Naive thymus-derived CD8-positive, alpha-beta T cell (primary cell): ENCODE data around the gene GPR152. TPM values are rescaled to one million over a fixed set of nuclear protein-coding genes. Genes with fewer than 3 reads are reported as not detected.
"Not testable (repeated sequence)": the region's sequence is repeated elsewhere in the genome, so short reads cannot be mapped to it uniquely, and the experiment has no call there.

Experiments used
- ATAC-seq, 2 donors: fragments of 150-1000 bp; cut with Tn5 transposase in 1 of 2; sonication (Bioruptor Pico), chemical (Tn5 transposase) in 1 of 2; 1 replicate in 1 of 2; 2 replicates in 1 of 2; pipeline ENCODE4 v1.10.0; 2021; ENCODE audit warnings: mild to moderate bottlenecking in 2 of 2, moderate library complexity in 2 of 2
- POLR2A ChIA-PET: fragments of 350-600 bp; sonication (Branson Sonifier 250); formaldehyde crosslinking; loops from one replicate; lab custom pipeline; 2021; ENCODE audit warnings: antibody characterized with exemption; lab: Charles Lee
- DNase-seq, 10 donors: peaks; one replicate each; pipeline versions ENCODE4 v3.0.0 to v3.0.0-alpha.2; 2020 to 2022
- H3K27ac Mint-ChIP-seq, 10 donors: one replicate each; pipeline ENCODE4 v1.8.0; 2020 to 2022; ENCODE audit warnings: mild to moderate bottlenecking in 10 of 10, mixed read lengths in 10 of 10, moderate library complexity in 4 of 10, inconsistent platforms in 1 of 10
- H3K27me3 Mint-ChIP-seq, 5 donors: one replicate each; pipeline ENCODE4 v1.8.0; 2021 to 2022; ENCODE audit warnings: mixed read lengths in 5 of 5
- H3K36me3 Mint-ChIP-seq, 3 donors: one replicate each; pipeline ENCODE4 v1.8.0; 2020 to 2022; ENCODE audit warnings: mixed read lengths in 3 of 3, mild to moderate bottlenecking in 2 of 3, inconsistent platforms in 1 of 3
- H3K4me1 Mint-ChIP-seq, 4 donors: one replicate each; pipeline ENCODE4 v1.8.0; 2021 to 2022; ENCODE audit warnings: mixed read lengths in 4 of 4
- H3K4me3 Mint-ChIP-seq, 10 donors: one replicate each; pipeline ENCODE4 v1.8.0; 2020 to 2022; ENCODE audit warnings: mild to moderate bottlenecking in 10 of 10, mixed read lengths in 10 of 10, moderate library complexity in 6 of 10, inconsistent platforms in 1 of 10
- H3K9me3 Mint-ChIP-seq, 9 donors: one replicate each; pipeline ENCODE4 v1.8.0; 2020 to 2022; ENCODE audit warnings: mixed read lengths in 9 of 9, mild to moderate bottlenecking in 3 of 9, inconsistent platforms in 1 of 9, moderate library complexity in 1 of 9
- polyA plus RNA-seq, 3 donors: library from polyadenylated mRNA; unstranded; fragments of 300-500 nt; fragmentation: Illumina TruSeq; gene quantifications; one replicate each; pipeline ENCODE4 v1.2.3, GENCODE V29; 2021
- total RNA-seq, 8 experiments: library from RNA in 2 of 8; stranded (reverse) in 2 of 8; gene quantifications; one replicate each; pipeline ENCODE4 v1.2.3 and lab custom pipeline; 2021 to 2026

The GPR152 gene
- total and polyA plus RNA-seq, 5 experiments from 2014 or later = 0.20 to 1.2 (median 0.86) TPM; not detected in 2

DNA sequence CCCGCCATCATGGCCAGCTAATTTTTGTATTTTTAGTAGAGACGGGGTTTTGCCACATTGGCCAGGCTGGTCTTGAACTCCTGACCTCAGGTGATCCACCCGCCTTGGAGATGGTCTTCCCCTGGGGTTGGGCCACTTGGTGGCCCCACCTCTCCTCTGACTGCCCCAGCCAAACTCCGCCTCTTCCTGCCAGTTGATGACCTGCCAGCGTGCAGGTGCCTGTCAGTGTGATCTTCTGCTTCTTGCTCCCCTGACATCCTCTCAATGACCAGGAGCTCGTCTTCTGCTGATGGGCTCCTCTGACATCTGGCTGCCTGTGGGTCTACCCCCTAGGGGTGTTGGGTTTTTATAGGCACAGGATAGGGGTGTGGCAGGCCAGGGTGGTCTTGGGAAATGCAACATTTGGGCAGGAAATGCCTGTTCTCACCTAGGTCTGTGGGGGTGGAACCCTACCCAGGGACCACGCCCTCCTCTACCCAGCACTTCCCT is 33.4 kb upstream of the GPR152 start:
- peaks cover 36 to 69% (median 67%) of the 10 kb centered on the region in 4 donors for H3K4me1 Mint-ChIP-seq
- peak overlapping the region; percentile 77 to 100 (median 89) for H3K4me3 Mint-ChIP-seq
- peaks cover 0 to 41% (median 12%) of the 10 kb centered on the region in 3 donors for H3K36me3 Mint-ChIP-seq
- DNase-seq = peak in 7 of 10 donors; percentile 33 to 73 (median 46)
- POLR2A ChIA-PET = interaction anchor here (0.7 to 9.3 kb wide), 15 partner anchors 9 to 96 kb away, joined by 3 to 176 read pairs (median 22); partner anchors contain the start of genes CARNS1, CDK2AP2, PITPNM1 and PPP1CA
- ATAC-seq, H3K27me3 Mint-ChIP-seq, H3K9me3 Mint-ChIP-seq: not testable (repeated sequence)
- peak overlapping the region; percentile 94 to 100 (median 96) for H3K27ac Mint-ChIP-seq

DNA sequence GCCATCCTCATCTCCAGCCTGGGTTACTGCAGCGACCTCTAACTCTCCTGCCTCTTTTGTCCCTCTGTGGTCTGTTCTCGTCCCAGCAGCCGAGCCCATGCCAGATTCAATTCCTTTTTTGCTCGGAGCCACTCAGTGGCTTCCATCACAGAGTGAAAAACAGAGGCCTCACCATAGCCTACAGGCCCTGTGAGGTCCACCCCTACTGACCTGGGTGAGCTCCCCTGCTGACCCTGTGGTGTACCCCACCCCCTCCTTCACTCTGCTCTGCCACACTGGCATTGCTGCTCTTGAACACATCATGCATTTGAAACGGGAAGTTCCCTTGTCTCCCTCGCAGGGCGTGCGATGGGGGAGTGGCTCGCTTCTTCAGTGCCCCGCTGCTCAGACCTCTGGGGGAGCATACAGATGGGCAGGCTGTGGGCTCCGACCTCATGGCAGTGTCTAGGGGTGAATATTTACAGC is 32.4 kb upstream of the GPR152 start:
- Mint-ChIP-seq H3K27me3 (no peaks in the 10 kb centered on the region), H3K36me3 (peaks cover 0 to 31% (median 12%) of the 10 kb centered on the region in 3 donors), H3K27ac (peak overlapping the region; percentile 96 to 100 (median 99)), H3K4me1 (peaks cover 36 to 68% (median 64%) of the 10 kb centered on the region in 4 donors), H3K4me3 (peak overlapping the region; percentile 86 to 100 (median 98)), H3K9me3 (no peaks in the 10 kb centered on the region)
- ATAC-seq (peak; percentile 3 to 7), DNase-seq (peak; percentile 34 to 71 (median 52))
- POLR2A ChIA-PET = interaction anchor here (0.6 to 9.3 kb wide), 25 partner anchors 11 to 873 kb away, joined by 3 to 176 read pairs (median 10); partner anchors contain the start of genes CARNS1, CDK2AP2, PITPNM1 and POLD4

DNA sequence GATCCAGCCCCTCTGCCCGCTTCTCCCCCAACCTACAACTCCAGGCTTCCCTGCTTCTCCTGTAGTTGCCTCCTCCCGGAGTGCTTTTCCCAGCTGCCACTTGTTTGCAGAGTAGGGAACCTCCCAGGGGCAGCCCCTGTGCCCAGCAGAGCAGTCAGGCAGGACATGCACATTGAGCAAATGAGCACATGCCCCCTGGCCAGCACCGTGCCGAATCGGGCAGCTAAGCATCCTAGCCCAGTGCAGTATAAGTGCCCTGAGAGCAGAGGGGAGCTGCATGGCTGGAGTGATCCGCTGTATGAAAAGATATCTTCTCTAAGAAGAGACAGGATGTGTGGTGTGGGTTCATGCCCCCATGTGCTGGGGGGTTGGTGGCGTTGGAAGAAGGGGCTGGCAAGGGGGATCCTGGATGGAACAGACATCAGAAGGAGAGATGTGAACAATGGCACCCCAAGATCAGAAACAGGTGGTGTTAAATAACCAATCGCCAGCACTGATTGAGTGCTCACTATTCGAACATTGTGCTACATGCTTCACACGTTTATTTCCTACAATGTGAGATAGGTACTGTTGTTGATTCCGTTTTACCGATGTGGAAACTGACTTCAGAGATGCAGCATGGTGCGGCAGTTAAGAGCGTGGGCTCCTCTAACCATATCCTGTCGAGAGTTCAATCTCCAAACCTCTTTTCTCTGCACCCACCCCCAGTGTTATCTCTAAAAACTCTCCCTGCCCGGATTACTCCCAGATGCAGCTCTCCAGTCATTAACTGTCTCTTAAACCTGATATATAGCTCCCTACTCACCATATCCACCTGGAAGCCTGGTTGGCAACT is 31.5 kb upstream of the GPR152 start:
- peak overlapping the region; percentile 96 to 100 (median 99) for H3K27ac Mint-ChIP-seq
- ATAC-seq (peak; percentile 56 to 68), DNase-seq (peak in 8 of 10 donors; percentile 46 to 89 (median 74))
- peak overlapping the region; percentile 86 to 100 (median 98) for H3K4me3 Mint-ChIP-seq
- peaks cover 0 to 26% (median 7%) of the 10 kb centered on the region in 3 donors for H3K36me3 Mint-ChIP-seq
- H3K4me1 Mint-ChIP-seq = peaks cover 34 to 62% (median 59%) of the 10 kb centered on the region in 4 donors
- POLR2A ChIA-PET = interaction anchor here (0.8 to 9.3 kb wide), 30 partner anchors 11 to 244 kb away, joined by 3 to 176 read pairs (median 10); partner anchors contain the start of genes ANKRD13D, CARNS1, CDK2AP2 and PITPNM1
- H3K27me3 Mint-ChIP-seq = no peaks in the 10 kb centered on the region
- no peaks in the 10 kb centered on the region for H3K9me3 Mint-ChIP-seq

GRCh38 chr11:67482827-67483798 is 30.6 kb upstream of the GPR152 start, which contains the start of gene AIP:
Gene AIP, plus strand, starts transcription at chr11:67483026. Its CDS starts 133 bp downstream, at chr11:67483159.
- no peaks in the 10 kb centered on the region for H3K9me3 Mint-ChIP-seq
- peak within 1 kb of the TSS; percentile 96 to 100 (median 99) for H3K27ac Mint-ChIP-seq
- peaks cover 0 to 18% (median 6%) of the 10 kb centered on the region in 3 donors for H3K36me3 Mint-ChIP-seq
- H3K4me3 Mint-ChIP-seq = peak within 1 kb of the TSS; percentile 86 to 100 (median 98)
- no peaks in the 10 kb centered on the region for H3K27me3 Mint-ChIP-seq
- peak; percentile 75 to 78 for ATAC-seq
- DNase-seq = peak; percentile 90 to 99 (median 97)
- H3K4me1 Mint-ChIP-seq = peaks cover 29 to 56% (median 53%) of the 10 kb centered on the region in 4 donors
- POLR2A ChIA-PET = interaction anchor here (0.7 to 9.3 kb wide), 30 partner anchors 9 to 242 kb away, joined by 3 to 176 read pairs (median 10); partner anchors contain the start of genes ANKRD13D, CARNS1, CDK2AP2 and PITPNM1

DNA sequence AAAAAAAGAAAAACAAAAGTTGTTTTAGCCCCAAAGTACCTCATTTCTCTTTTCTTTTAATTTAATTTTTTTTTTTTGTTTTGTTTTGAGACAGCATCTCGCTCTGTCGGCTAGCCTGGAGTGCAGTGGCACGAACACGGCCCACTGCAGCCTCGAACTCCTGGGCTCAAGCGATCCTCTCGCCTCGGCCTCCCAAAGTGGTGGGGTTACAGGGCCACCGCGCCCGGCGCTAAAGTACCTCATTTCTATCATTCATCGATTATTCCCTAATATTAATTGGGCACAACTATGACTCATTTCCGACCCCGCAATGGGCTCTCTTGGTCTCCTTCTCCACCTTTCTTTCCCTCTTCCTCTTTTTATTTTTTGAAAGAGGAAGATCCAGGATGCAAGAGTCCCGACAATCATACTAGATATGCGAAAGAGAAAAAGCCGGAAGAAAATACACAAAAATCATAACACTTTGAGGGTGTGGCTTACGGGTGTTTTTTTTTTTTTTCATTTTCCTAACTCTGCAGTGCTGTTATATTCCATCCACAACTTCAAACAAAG is 29.8 kb upstream of the GPR152 start:
- DNase-seq = peak in 1 of 10 donors; percentile 54

DNA sequence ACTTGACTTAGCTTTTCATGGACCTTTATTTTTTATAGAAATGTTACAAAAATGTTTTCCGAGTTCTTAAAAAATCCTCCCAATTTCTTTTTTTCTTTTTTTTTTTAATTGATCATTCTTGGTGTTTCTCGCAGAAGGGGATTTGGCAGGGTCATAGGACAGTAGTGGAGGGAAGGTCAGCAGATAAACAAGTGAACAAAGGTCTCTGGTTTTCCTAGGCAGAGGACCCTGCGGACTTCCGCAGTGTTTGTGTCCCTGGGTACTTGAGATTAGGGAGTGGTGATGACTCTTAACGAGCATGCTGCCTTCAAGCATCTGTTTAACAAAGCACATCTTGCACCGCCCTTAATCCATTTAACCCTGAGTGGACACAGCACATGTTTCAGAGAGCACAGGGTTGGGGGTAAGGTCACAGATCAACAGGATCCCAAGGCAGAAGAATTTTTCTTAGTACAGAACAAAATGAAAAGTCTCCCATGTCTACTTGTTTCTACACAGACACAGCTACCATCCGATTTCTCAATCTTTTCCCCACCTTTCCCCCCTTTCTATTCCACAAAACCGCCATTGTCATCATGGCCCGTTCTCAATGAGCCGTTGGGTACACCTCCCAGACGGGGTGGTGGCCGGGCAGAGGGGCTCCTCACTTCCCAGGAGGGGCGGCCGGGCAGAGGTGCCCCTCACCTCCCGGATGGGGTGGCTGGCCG is 25.0 kb upstream of the GPR152 start:
- H3K36me3 Mint-ChIP-seq, H3K27me3 Mint-ChIP-seq, H3K4me3 Mint-ChIP-seq, DNase-seq, H3K4me1 Mint-ChIP-seq, H3K9me3 Mint-ChIP-seq, ATAC-seq: not testable (repeated sequence)
- POLR2A ChIA-PET = interaction anchor here (0.7 to 1.5 kb wide), 2 partner anchors 27 to 769 kb away, joined by 4 to 5 read pairs; partner anchors contain the start of gene PITPNM1
- H3K27ac Mint-ChIP-seq = peak overlapping the region in 1 of 10 donors; percentile 12

More for the DNA sequence above, 29.8 kb upstream of the GPR152 start:
- peak; percentile 4 to 12 for ATAC-seq
- POLR2A ChIA-PET = interaction anchor here (0.7 to 9.3 kb wide), 31 partner anchors 9 to 210 kb away, joined by 3 to 176 read pairs (median 7); partner anchors contain the start of genes ANKRD13D, CARNS1, CDK2AP2 and PITPNM1
- H3K9me3 Mint-ChIP-seq = no peaks in the 10 kb centered on the region
- peak overlapping the region; percentile 86 to 100 (median 98) for H3K4me3 Mint-ChIP-seq
- H3K27me3 Mint-ChIP-seq = no peaks in the 10 kb centered on the region
- H3K27ac Mint-ChIP-seq = peak overlapping the region; percentile 96 to 100 (median 99)
- peaks cover 26 to 48% (median 45%) of the 10 kb centered on the region in 4 donors for H3K4me1 Mint-ChIP-seq
- H3K36me3 Mint-ChIP-seq = peaks cover 0 to 10% (median 3%) of the 10 kb centered on the region in 3 donors

GRCh38 chr11:67476692-67477091 is 24.2 kb upstream of the GPR152 start:
- not testable (repeated sequence) for ATAC-seq, H3K4me3 Mint-ChIP-seq, H3K27ac Mint-ChIP-seq, H3K36me3 Mint-ChIP-seq, H3K27me3 Mint-ChIP-seq, H3K4me1 Mint-ChIP-seq, DNase-seq, H3K9me3 Mint-ChIP-seq
- POLR2A ChIA-PET = interaction anchor here (0.8 to 10.6 kb wide), 3 partner anchors 41 to 75 kb away, joined by 3 to 235 read pairs (median 3); partner anchors contain the start of genes CARNS1 and PPP1CA

DNA sequence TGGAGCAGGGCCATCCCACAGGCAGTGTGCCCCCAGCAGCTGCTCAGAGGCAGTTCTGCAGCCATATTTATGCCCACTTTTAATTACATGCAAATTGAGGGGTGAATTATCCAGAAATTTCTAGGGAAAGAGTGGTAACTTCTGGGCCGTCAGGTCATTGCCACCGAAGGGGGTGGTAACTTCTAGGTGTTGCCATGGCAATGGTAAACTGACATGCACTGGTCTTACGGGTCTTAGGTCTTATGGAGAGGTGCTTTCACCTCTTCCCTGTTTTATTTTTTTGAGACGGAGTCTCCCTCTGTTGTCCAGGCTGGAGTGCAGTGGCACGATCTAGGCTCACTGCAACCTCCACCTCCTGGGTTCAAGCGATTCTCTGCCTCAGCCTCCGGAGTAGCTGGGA is 20.4 kb upstream of the GPR152 start:
- Mint-ChIP-seq H3K27me3 (no peaks in the 10 kb centered on the region), H3K4me3 (no peak overlapping the region), H3K27ac (peak overlapping the region in 2 of 10 donors; percentile 27 to 43), H3K9me3 (no peaks in the 10 kb centered on the region), H3K4me1 (peaks cover 2 to 15% (median 11%) of the 10 kb centered on the region in 4 donors), H3K36me3 (no peaks in the 10 kb centered on the region)
- ATAC-seq = no peak
- no peak for DNase-seq
- POLR2A ChIA-PET = interaction anchor here (1.9 to 10.6 kb wide), 3 partner anchors 10 to 72 kb away, joined by 5 to 235 read pairs (median 13); partner anchors contain the start of genes AIP, CARNS1 and PPP1CA

- H3K27me3 Mint-ChIP-seq = no peaks in the 10 kb centered on the region
- no peaks in the 10 kb centered on the region for H3K9me3 Mint-ChIP-seq
- ATAC-seq = no peak
- H3K4me3 Mint-ChIP-seq = peak overlapping the region in 6 of 10 donors; percentile 23 to 92 (median 76)
- peak overlapping the region in 6 of 10 donors; percentile 11 to 93 (median 84) for H3K27ac Mint-ChIP-seq
- DNase-seq = peak in 1 of 10 donors; percentile 14
- POLR2A ChIA-PET = interaction anchor here (0.7 to 28.8 kb wide), 9 partner anchors 9 to 70 kb away, joined by 3 to 780 read pairs (median 42); partner anchors contain the start of genes AIP, CABP4, CARNS1 and PPP1CA
- peaks cover 10 to 32% (median 25%) of the 10 kb centered on the region in 4 donors for H3K4me1 Mint-ChIP-seq
- no peaks in the 10 kb centered on the region for H3K36me3 Mint-ChIP-seq
Observed at GRCh38 chr11:67470337-67471002, 17.9 kb upstream of the GPR152 start.

- Mint-ChIP-seq H3K27me3 (no peaks in the 10 kb centered on the region), H3K27ac (peak overlapping the region in 9 of 10 donors; percentile 70 to 94 (median 92)), H3K36me3 (no peaks in the 10 kb centered on the region), H3K9me3 (no peaks in the 10 kb centered on the region), H3K4me1 (peaks cover 13 to 37% (median 33%) of the 10 kb centered on the region in 4 donors), H3K4me3 (peak overlapping the region; percentile 72 to 92 (median 77))
- ATAC-seq = no peak
- POLR2A ChIA-PET = interaction anchor here (0.9 to 28.8 kb wide), 16 partner anchors 10 to 230 kb away, joined by 3 to 780 read pairs (median 20); partner anchors contain the start of genes AIP, CABP4, CARNS1 and CDK2AP2
- DNase-seq = no peak
Observed at GRCh38 chr11:67469508-67469811, 16.9 kb upstream of the GPR152 start.
